Gastrocnemius medialis (tissue), 4 donors: ENCODE data around the gene SPG11.

Source experiments
- POLR2A ChIP-seq, 2 donors: fragments of 450-650 bp; IDR thresholded peaks; one replicate each; pipeline ENCODE4 v1.6.1; 2017; ENCODE audit warnings: antibody characterized with exemption in 2 of 2, mild to moderate bottlenecking in 2 of 2, moderate library complexity in 2 of 2
- TF ChIP-seq, protein P1 (sequence below), 5 experiments: fragments of 450-650 bp in 3 of 5; fragments of 200-600 bp in 2 of 5; sonication (generic) in 2 of 5; IDR thresholded peaks in 4 of 5; conservative IDR thresholded peaks in 1 of 5; 1 replicate in 4 of 5; 2 replicates in 1 of 5; pipeline ENCODE4 v1.5.1; 2016 to 2019; ENCODE audit warnings: antibody characterized with exemption in 5 of 5, mild to moderate bottlenecking in 3 of 5, moderate library complexity in 3 of 5

DNA sequence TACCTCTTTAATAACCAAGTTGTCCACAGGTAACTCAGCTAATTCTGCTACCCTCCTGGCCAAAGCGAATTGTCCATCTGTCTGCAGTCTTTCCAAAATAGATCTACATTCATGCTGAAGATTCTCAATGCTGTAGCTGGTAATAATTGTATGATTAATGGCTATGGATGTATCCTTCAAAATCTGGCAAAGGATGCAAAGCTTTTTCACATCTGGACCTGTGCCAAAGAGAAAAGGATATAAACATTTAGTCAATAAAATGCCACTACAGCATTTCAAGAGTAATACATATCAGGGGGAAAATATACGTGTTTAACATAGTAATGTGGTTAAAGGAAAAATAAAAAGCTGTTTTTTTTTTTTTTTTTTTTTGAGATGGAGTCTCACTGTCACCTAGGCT, 77.8 kb downstream of the SPG11 start:
- TF ChIP-seq, protein P1, sequence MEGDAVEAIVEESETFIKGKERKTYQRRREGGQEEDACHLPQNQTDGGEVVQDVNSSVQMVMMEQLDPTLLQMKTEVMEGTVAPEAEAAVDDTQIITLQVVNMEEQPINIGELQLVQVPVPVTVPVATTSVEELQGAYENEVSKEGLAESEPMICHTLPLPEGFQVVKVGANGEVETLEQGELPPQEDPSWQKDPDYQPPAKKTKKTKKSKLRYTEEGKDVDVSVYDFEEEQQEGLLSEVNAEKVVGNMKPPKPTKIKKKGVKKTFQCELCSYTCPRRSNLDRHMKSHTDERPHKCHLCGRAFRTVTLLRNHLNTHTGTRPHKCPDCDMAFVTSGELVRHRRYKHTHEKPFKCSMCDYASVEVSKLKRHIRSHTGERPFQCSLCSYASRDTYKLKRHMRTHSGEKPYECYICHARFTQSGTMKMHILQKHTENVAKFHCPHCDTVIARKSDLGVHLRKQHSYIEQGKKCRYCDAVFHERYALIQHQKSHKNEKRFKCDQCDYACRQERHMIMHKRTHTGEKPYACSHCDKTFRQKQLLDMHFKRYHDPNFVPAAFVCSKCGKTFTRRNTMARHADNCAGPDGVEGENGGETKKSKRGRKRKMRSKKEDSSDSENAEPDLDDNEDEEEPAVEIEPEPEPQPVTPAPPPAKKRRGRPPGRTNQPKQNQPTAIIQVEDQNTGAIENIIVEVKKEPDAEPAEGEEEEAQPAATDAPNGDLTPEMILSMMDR (IDR thresholded peaks at IDR 0.05 in 4 of 5, conservative IDR thresholded peaks at IDR 0.05 in 1 of 5) = no peak
- no peak for TF ChIP-seq POLR2A (IDR thresholded peaks at IDR 0.05)
